Liver (tissue), 9 donors: ENCODE data around the gene ZNF470. TPM values are rescaled to one million over a fixed set of nuclear protein-coding genes. Genes with fewer than 3 reads are reported as not detected.

Experiments used
- DNase-seq: peaks from one replicate; pipeline ENCODE4 v3.0.0-alpha.2; 2017; ENCODE audit warnings: low spot score
- H3K27ac ChIP-seq, 2 donors: one replicate each; pipeline ENCODE4 v1.7.0; 2013; ENCODE audit warnings: inconsistent platforms in 2 of 2, low read length in 2 of 2, control low read depth in 1 of 2, low read depth in 1 of 2, mild to moderate bottlenecking in 1 of 2
- H3K27me3 ChIP-seq, 4 donors: one replicate each; pipeline versions ENCODE4 v1.6.1 to v1.7.0; 2013; ENCODE audit warnings: low read length in 3 of 4, inconsistent platforms in 1 of 4, mild to moderate bottlenecking in 1 of 4, moderate library complexity in 1 of 4; ENCODE audit not compliant: control insufficient read depth in 4 of 4, insufficient read depth in 4 of 4
- H3K36me3 ChIP-seq, 4 donors: one replicate each; pipeline versions ENCODE4 v1.6.1 to v1.7.0; 2013; ENCODE audit warnings: low read length in 3 of 4, mild to moderate bottlenecking in 3 of 4, low read depth in 1 of 4, moderate library complexity in 1 of 4; ENCODE audit not compliant: control insufficient read depth in 4 of 4, insufficient read depth in 3 of 4
- H3K4me1 ChIP-seq, 4 donors: one replicate each; pipeline versions ENCODE4 v1.6.1 to v1.7.0; 2013; ENCODE audit warnings: low read length in 3 of 4, mild to moderate bottlenecking in 3 of 4, moderate library complexity in 1 of 4; ENCODE audit not compliant: control insufficient read depth in 4 of 4, insufficient read depth in 4 of 4
- H3K4me3 ChIP-seq, 3 donors: one replicate each; pipeline versions ENCODE4 v1.6.1 to v1.7.0; 2013; ENCODE audit warnings: low read length in 3 of 3, control low read depth in 1 of 3, low read depth in 1 of 3, mild to moderate bottlenecking in 1 of 3
- H3K9ac ChIP-seq, 2 donors: one replicate each; pipeline ENCODE4 v1.7.0; 2013; ENCODE audit warnings: low read length in 2 of 2, mild to moderate bottlenecking in 2 of 2, moderate library complexity in 2 of 2, control low read depth in 1 of 2, low read depth in 1 of 2
- H3K9me3 ChIP-seq, 4 donors: one replicate each; pipeline versions ENCODE4 v1.6.1 to v1.7.0; 2013; ENCODE audit warnings: low read length in 3 of 4; ENCODE audit not compliant: control insufficient read depth in 4 of 4
- EGR1 ChIP-seq, 2 donors: IDR thresholded peaks; 2 replicates each; pipeline ENCODE4 v1.6.1; 2016 to 2018; ENCODE audit warnings: antibody characterized with exemption in 2 of 2, low read depth in 2 of 2
- FOXA1 ChIP-seq: IDR thresholded peaks from 2 replicates; pipeline ENCODE4 v1.6.1; 2016; ENCODE audit warnings: antibody characterized with exemption
- FOXA2 ChIP-seq: IDR thresholded peaks from 2 replicates; pipeline ENCODE4 v1.6.1; 2016; ENCODE audit warnings: antibody characterized with exemption
- GABPA ChIP-seq, 2 donors: IDR thresholded peaks in 1 of 2; conservative IDR thresholded peaks in 1 of 2; 2 replicates each; pipeline ENCODE4 v1.6.1; 2016; ENCODE audit warnings: antibody characterized with exemption in 2 of 2, mild to moderate bottlenecking in 1 of 2, moderate library complexity in 1 of 2
- HNF4A ChIP-seq, 2 donors: conservative IDR thresholded peaks; 2 replicates each; pipeline ENCODE4 v1.6.1; 2016; ENCODE audit warnings: antibody characterized with exemption in 2 of 2, mild to moderate bottlenecking in 2 of 2
- HNF4G ChIP-seq: IDR thresholded peaks from 2 replicates; pipeline ENCODE4 v1.6.1; 2016; ENCODE audit warnings: antibody characterized with exemption
- JUND ChIP-seq, 2 donors: IDR thresholded peaks; 2 replicates each; pipeline ENCODE4 v1.6.1; 2016; ENCODE audit warnings: antibody characterized with exemption in 2 of 2
- MAX ChIP-seq: IDR thresholded peaks from 2 replicates; pipeline ENCODE4 v1.6.1; 2016; ENCODE audit warnings: antibody characterized with exemption
- NR2F2 ChIP-seq: IDR thresholded peaks from 2 replicates; pipeline ENCODE4 v1.6.1; 2016; ENCODE audit warnings: antibody characterized with exemption
- RAD21 ChIP-seq, 2 donors: IDR thresholded peaks; 2 replicates each; pipeline ENCODE4 v1.6.1; 2016; ENCODE audit warnings: antibody characterized with exemption in 2 of 2, mild to moderate bottlenecking in 2 of 2
- REST ChIP-seq: IDR thresholded peaks from 2 replicates; pipeline ENCODE4 v1.6.1; 2016; ENCODE audit warnings: antibody characterized with exemption, mild to moderate bottlenecking
- RXRA ChIP-seq, 2 donors: IDR thresholded peaks; 2 replicates each; pipeline ENCODE4 v1.6.1; 2017 to 2018; ENCODE audit warnings: antibody characterized with exemption in 2 of 2, mild to moderate bottlenecking in 1 of 2
- SP1 ChIP-seq: IDR thresholded peaks from 2 replicates; pipeline ENCODE4 v1.6.1; 2018; ENCODE audit warnings: antibody characterized with exemption, mild to moderate bottlenecking
- TAF1 ChIP-seq: conservative IDR thresholded peaks from 2 replicates; pipeline ENCODE4 v1.6.1; 2016; ENCODE audit warnings: antibody characterized with exemption, mild to moderate bottlenecking
- YY1 ChIP-seq: IDR thresholded peaks from 2 replicates; pipeline ENCODE4 v1.6.1; 2016; ENCODE audit warnings: antibody characterized with exemption, mild to moderate bottlenecking
- ZBTB33 ChIP-seq: IDR thresholded peaks from 2 replicates; pipeline ENCODE4 v1.6.1; 2016; ENCODE audit warnings: antibody characterized with exemption
- WGBS: extraction: QIAGEN DNeasy Blood & Tissue Kit; methylation state at CpG from one replicate; pipeline ENCODE4 v1.1.7; 2013; 5-methylcytosine and 5-hydroxymethylcytosine counted together
- polyA plus RNA-seq, 2 donors: library from polyadenylated mRNA; stranded (reverse) in 1 of 2; unstranded in 1 of 2; fragments of 200-250 nt in 1 of 2; fragments of >200 nt in 1 of 2; fragmentation: Nextera tagmentation in 1 of 2; extraction: Ambion mirVana in 1 of 2; gene quantifications; one replicate each; pipeline versions ENCODE4 v1.2.1 to v1.2.3, GENCODE V29; 2013 to 2015
- total RNA-seq, 2 donors: library from RNA; depleted of rRNA; stranded (reverse); fragments of >200 nt; gene quantifications; one replicate each; pipeline ENCODE4 v1.2.3, GENCODE V29; 2014
- TF ChIP-seq, protein P1 (sequence below): IDR thresholded peaks from 2 replicates; pipeline ENCODE4 v1.6.1; 2016; ENCODE audit warnings: antibody characterized with exemption
- TF ChIP-seq, protein P2 (sequence below): fragments of 150-350 bp; IDR thresholded peaks from 2 replicates; pipeline ENCODE4 v1.5.1; 2017; ENCODE audit warnings: improper control_type of control experiment, low read depth, low read length; ENCODE audit not compliant: missing input control
- donor health status: healthy.
- donor health status: healthy.
- donor health status: healthy.
- donor health status: healthy.
- donor health status: healthy.

Gene ZNF470
- total and polyA plus RNA-seq, 4 donors: 0.95 to 2.8 (median 1.5) TPM

- no peak for TF ChIP-seq FOXA2
- no peak for TF ChIP-seq MAX
- no peak for TF ChIP-seq REST
- TF ChIP-seq EGR1 (IDR thresholded peaks at IDR 0.05; ENCODE audit: low read depth in 2 of 2): no peak
- no peak for TF ChIP-seq SP1
- no peak for TF ChIP-seq HNF4G
- TF ChIP-seq, protein P1, sequence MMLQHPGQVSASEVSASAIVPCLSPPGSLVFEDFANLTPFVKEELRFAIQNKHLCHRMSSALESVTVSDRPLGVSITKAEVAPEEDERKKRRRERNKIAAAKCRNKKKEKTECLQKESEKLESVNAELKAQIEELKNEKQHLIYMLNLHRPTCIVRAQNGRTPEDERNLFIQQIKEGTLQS: no peak
- no peak for TF ChIP-seq JUND (IDR thresholded peaks at IDR 0.05)
- no peak for TF ChIP-seq GABPA (IDR thresholded peaks at IDR 0.05 in 1 of 2, conservative IDR thresholded peaks at IDR 0.05 in 1 of 2)
- TF ChIP-seq RXRA (IDR thresholded peaks at IDR 0.05): no peak
- TF ChIP-seq ZBTB33: no peak
- TF ChIP-seq NR2F2: no peak
- TF ChIP-seq RAD21 (IDR thresholded peaks at IDR 0.05): no peak
- no peak for TF ChIP-seq TAF1
- TF ChIP-seq FOXA1: no peak
- TF ChIP-seq YY1: no peak
- TF ChIP-seq, protein P2, sequence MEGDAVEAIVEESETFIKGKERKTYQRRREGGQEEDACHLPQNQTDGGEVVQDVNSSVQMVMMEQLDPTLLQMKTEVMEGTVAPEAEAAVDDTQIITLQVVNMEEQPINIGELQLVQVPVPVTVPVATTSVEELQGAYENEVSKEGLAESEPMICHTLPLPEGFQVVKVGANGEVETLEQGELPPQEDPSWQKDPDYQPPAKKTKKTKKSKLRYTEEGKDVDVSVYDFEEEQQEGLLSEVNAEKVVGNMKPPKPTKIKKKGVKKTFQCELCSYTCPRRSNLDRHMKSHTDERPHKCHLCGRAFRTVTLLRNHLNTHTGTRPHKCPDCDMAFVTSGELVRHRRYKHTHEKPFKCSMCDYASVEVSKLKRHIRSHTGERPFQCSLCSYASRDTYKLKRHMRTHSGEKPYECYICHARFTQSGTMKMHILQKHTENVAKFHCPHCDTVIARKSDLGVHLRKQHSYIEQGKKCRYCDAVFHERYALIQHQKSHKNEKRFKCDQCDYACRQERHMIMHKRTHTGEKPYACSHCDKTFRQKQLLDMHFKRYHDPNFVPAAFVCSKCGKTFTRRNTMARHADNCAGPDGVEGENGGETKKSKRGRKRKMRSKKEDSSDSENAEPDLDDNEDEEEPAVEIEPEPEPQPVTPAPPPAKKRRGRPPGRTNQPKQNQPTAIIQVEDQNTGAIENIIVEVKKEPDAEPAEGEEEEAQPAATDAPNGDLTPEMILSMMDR: no peak
- no peak for TF ChIP-seq HNF4A (conservative IDR thresholded peaks at IDR 0.05)
- Histone ChIP-seq H3K27me3 (no peaks in the 10 kb centered on the region), H3K27ac (no peak overlapping the region), H3K9me3 (peaks cover 21 to 55% (median 44%) of the 10 kb centered on the region in 4 donors), H3K9ac (no peak overlapping the region), H3K4me1 (no peaks in the 10 kb centered on the region), H3K4me3 (no peak overlapping the region), H3K36me3 (peaks cover 0 to 12% (median 2%) of the 10 kb centered on the region in 4 donors)
- no peak for DNase-seq
- 95% methylated on average over 9 of the region's 9 CpGs for WGBS
Measured at GRCh38 chr19:56625708-56626107, 58.4 kb downstream of the ZNF470 start.
